ENCODE results near the gene ABTB2.
"Not testable (repeated sequence)": the region's sequence is repeated elsewhere in the genome, so short reads cannot be mapped to it uniquely, and the experiment has no call there.

The ABTB2 gene

GRCh38 chr11:34357701-34358257 is at the start of gene ABTB2:
Gene ABTB2 (minus strand): TSS chr11:34358010.
- DNase-seq, result peak; percentile 98

- DNase-seq, result no peak
Observed at GRCh38 chr11:34407121-34407813, 49.5 kb upstream of the ABTB2 start.

GRCh38 chr11:34406413-34406812 is 48.6 kb upstream of the ABTB2 start:
- no peak for DNase-seq

- peak; percentile 5 for DNase-seq
Observed at GRCh38 chr11:34405079-34405858, 47.5 kb upstream of the ABTB2 start.

GRCh38 chr11:34404280-34404679 is 46.5 kb upstream of the ABTB2 start:
- DNase-seq, result no peak

GRCh38 chr11:34403431-34403830 is 45.6 kb upstream of the ABTB2 start:
- DNase-seq, result no peak

GRCh38 chr11:34397811-34398210 is 40.0 kb upstream of the ABTB2 start:
- DNase-seq, result no peak

GRCh38 chr11:34397120-34397519 is 39.3 kb upstream of the ABTB2 start:
- DNase-seq, result no peak

- peak; percentile 26 for DNase-seq
Observed at GRCh38 chr11:34395916-34396550, 38.2 kb upstream of the ABTB2 start.

- no peak for DNase-seq
Observed at GRCh38 chr11:34394771-34395300, 37.0 kb upstream of the ABTB2 start.

- DNase-seq, result no peak
Observed at GRCh38 chr11:34387653-34388052, 29.8 kb upstream of the ABTB2 start.

- not testable (repeated sequence) for DNase-seq
Observed at GRCh38 chr11:34386356-34386755, 28.5 kb upstream of the ABTB2 start.

GRCh38 chr11:34382532-34383276 is 24.9 kb upstream of the ABTB2 start:
- no peak for DNase-seq

GRCh38 chr11:34381775-34382174 is 24.0 kb upstream of the ABTB2 start:
- no peak for DNase-seq

- DNase-seq, result peak; percentile 56
Observed at GRCh38 chr11:34380696-34381095, 22.9 kb upstream of the ABTB2 start.

- DNase-seq, result no peak
Observed at GRCh38 chr11:34379539-34379938, 21.7 kb upstream of the ABTB2 start.

- no peak for DNase-seq
Observed at GRCh38 chr11:34379079-34379478, 21.3 kb upstream of the ABTB2 start.

- no peak for DNase-seq
Observed at GRCh38 chr11:34373727-34374126, 15.9 kb upstream of the ABTB2 start.

- peak; percentile 60 for DNase-seq
Observed at GRCh38 chr11:34366522-34366921, 8.7 kb upstream of the ABTB2 start.

GRCh38 chr11:34364102-34364501 is 6.3 kb upstream of the ABTB2 start:
- no peak for DNase-seq

- DNase-seq, result no peak
Observed at GRCh38 chr11:34363363-34364084, 5.7 kb upstream of the ABTB2 start.

- no peak for DNase-seq
Observed at GRCh38 chr11:34360046-34360445, 2.2 kb upstream of the ABTB2 start.
